Activated CD4-positive, alpha-beta T cell treated with anti-CD3 and anti-CD28 coated beads, Interleukin-2, Interleukin-6, amounts not matched to agents 100 ng/mL and 50 ng/mL, durations not matched to agents 16 hours and 8 hours (primary cell): ENCODE measurements around the gene GALE.
A peak's percentile ranks its signal among the peaks of the same experiment; 100 is the strongest.
"Not testable (repeated sequence)": the region's sequence is repeated elsewhere in the genome, so short reads cannot be mapped to it uniquely, and the experiment has no call there.

Experiments
- DNase-seq: peaks from one replicate; pipeline ENCODE4 v3.0.0-alpha.2; 2020

GALE gene

DNA sequence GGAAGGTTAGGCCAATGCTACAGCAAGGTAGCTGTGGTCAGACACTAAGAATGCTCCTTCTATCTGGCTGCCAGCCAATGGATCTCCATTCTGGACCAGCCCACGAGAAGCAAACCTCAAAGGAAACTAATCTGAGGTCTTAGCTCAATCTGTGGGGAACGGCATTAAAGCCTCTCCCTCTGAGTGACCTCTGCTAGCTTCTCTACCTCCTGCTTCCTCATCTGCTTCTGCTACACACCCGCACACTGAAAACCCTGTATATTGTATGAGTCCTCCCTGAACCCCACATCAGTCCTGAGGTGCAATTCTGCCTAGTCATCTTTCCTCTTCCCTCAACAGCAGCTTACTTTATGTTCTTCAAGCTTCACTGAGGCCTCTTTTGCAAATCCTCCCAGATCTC lies 6.9 kb upstream of the GALE start:
- no peak for DNase-seq

DNA sequence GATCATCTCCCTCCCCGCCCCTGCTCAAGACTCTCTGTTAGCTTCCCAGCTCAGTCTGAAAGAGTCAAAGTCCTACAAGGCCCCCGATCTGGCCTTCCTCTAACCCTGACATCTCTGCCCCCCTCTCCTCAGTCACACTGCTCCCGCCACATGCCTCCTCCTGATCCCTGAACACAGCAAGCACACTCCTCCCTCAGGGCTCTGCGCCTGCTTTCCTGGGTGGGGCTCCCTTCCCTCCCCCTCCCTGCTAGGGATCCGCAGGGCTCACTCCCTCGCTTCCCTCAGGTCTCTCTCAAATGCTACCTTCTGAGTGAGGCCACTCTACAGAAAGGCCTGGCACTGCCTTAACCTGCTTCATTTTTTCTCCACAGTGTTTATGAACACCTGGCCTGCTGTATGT lies 5.7 kb upstream of the GALE start:
- no peak for DNase-seq

- DNase-seq = no peak
These were observed 4.5 kb upstream of the GALE start for GRCh38 chr1:23805025-23805424.

DNA sequence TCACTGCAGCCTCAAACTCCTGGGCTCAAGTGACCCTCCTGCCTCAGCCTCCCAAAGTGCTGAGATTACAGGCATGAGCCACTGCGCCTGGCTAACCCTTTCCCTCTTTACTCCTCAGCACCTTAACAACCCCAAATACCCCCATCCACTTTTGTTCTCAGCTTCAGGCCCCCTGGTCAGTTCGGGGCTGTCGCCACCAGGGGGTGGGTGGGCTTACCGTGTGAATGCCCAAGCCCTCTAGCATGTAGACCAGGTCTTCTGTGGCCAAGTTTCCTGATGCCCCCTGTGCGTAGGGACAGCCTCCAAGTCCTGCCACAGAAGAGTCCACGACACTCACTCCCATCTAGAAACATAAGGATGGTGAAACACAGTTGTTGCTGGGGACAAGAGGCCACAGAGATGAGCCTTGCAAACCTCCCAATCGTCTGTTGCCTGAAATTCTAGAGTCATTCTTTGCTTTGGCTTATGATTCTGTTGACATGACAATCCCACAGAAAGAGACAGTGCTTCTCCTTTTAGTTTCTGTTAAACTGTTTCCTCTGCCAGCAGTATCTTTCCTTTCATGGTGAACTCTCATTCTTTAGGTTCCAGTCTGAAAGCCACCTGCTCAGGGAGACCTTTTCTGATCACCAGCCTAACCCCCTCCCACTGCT lies 3.8 kb upstream of the GALE start:
- no peak for DNase-seq

- DNase-seq = no peak
These were observed 3.1 kb upstream of the GALE start for GRCh38 chr1:23803674-23804073.

DNA sequence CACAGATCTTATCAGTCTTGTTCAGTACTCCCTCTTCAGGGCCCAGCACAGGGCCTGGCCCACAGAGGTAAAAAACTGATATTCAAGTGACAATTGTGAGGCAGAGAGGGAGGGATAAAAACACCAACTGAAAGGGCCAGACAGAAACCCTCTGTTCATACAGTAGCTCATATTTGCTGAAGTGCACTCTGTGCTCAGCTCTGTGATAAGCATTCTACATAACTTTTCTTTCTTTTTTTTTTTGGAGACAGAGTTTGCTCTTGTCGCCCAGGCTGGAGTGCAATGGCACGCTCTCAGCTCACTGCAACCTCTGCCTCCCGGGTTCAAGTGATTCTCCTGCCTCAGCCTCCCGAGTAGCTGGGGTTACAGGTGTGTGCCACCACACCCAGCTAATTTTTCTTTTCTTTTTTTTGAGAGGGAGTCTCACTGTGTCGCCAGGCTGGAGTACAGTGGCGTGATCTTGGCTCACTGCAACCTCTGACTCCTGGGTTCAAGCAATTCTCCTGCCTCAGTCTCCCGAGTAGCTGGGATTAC lies 2.3 kb upstream of the GALE start:
- not testable (repeated sequence) for DNase-seq

- no peak for DNase-seq
These were observed 1.3 kb upstream of the GALE start for GRCh38 chr1:23801876-23802275.

GRCh38 chr1:23801338-23801748 lies 789 bp upstream of the GALE start:
- no peak for DNase-seq

DNA sequence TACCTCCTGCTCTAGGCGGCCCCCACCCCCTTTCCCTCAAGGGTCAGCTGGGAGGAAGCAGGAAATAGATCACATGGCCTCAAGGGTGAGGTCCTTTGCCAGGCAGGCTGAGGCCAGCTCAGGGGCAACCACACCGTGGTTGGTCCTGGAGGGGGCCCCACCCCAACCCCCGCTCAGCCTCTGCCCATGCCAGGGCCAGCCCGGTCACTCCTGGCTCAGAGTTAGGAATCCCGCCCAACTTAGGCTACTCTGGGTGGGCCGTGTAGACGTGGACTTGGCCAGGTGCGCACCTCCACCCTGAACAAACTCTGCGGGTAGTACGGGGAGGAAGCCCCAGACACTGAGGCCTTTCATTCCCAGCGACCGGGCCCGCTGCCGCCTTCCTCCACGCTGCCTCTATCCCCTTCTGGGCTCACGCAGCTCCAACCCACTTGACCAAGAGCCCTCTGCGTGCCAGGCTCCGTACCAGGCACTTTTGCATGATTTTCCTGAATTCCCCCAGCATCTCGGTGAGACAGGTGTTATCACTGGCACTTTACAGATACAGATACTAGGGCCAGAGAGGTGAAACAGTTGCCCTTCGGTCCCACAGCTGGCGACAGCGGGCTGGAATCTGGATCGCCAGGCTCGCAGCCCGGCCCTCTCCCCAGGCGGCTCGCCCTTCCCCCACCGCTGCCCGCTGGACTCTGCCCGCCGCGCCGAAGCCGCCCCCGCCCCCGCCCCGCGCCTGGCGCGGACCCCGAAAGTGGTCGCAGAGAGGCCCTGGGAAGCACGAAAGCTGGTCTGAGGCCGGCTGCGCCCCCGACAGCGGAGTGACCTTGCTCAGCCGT lies 769 bp downstream of the GALE start:
- peak; percentile 76 for DNase-seq

- DNase-seq = no peak
These were observed 1.3 kb downstream of the GALE start for GRCh38 chr1:23799255-23799569.

DNA sequence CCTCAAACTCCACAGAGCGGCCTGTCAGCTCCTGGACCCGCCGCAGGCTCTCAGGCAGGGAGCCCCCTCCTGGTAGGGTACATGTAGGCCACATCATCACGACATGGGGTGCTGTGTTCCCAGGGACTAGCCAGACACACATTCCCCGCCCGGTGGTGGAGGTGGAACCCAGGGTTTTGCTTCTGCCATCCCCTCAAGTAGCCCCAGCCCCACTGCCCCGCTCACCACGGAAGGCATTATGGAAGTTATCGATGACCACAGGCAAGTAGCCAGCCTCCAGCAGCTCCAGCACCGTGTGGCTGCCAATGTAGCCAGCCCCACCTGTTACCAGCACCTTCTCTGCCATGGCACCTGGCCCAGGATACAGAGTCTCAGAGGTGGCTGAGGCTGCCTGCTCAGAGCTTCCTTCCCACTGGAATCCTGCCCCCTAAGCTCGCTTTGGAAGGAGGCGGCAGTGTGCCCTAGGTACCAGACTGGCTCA lies 1.9 kb downstream of the GALE start:
- DNase-seq = no peak

GRCh38 chr1:23797478-23798448 lies 2.8 kb downstream of the GALE start:
- DNase-seq = no peak

DNA sequence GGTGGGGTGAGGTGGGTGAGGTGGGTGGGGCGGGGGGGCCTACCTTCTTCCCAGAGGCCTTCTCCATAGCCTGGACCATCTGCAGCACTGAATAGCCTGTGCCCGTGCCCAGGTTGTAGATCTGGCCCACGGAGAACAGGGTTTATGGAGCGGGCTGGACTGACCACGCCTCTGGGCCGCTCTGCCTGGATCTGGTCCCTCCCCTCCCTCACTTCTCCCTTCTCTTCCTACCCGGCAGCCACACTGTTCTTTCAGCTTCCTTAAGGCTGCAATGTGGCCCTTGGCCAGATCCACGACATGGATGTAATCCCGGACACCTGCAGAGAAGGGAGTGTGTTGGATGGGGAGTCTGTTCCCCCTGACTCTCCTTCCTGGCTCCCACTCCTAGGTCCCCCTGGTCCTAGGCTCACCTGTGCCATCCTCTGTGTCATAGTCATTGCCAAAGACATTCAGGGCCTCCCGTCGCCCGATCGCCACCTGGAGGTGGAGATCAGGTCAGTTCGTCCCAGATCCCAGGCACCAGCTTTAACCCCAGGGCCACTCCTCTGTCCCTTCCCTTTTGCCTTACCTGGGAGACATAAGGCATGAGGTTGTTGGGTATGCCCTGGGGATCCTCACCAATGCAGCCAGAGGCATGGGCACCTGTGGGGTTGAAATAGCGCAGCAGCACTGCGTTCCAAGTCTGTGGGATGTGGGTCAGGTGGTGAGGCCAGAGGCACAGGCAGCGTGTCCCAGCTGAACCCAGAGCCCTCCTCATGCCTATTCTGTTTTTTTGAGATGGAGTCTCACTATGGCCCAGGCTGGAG lies 3.9 kb downstream of the GALE start:
- no peak for DNase-seq

GRCh38 chr1:23795676-23796465 lies 4.7 kb downstream of the GALE start:
- no peak for DNase-seq

DNA sequence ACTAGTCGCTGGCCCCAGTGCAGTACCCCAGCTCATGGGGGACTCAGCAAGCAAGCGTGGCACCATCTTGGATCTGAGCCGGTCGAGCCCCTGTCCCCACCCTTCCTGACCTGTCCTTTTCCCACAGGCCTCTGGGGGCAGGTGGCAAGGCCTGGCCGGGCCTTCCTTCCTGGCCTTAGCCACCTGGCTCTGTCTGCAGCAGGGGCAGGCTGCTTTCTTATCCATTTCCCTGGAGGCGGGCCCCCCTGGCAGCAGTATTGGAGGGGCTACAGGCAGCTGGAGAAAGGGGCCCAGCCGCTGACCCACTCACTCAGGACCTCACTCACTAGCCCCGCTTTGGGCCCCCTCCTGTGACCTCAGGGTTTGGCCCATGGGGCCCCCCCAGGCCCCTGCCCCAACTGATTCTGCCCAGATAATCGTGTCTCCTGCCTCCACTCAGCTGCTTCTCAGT lies 5.8 kb downstream of the GALE start:
- DNase-seq = not testable (repeated sequence)

- no peak for DNase-seq
These were observed 6.5 kb downstream of the GALE start for GRCh38 chr1:23793861-23794731.

- DNase-seq = peak; percentile 55
These were observed 7.4 kb downstream of the GALE start for GRCh38 chr1:23793018-23793781.

GRCh38 chr1:23792151-23792945 lies 8.2 kb downstream of the GALE start:
- no peak for DNase-seq
